VCaP (cell line): ENCODE data around the gene TBC1D10A.
A peak's percentile ranks its signal among the peaks of the same experiment; 100 is the strongest.

Experiments used
- H3K27ac ChIP-seq: fragments of 450-650 bp; 2 replicates; pipeline ENCODE4 v1.5.1; 2017
- TF ChIP-seq, protein P1 (sequence below): fragments of 450-650 bp; conservative IDR thresholded peaks from 2 replicates; pipeline ENCODE4 v1.5.1; 2017; ENCODE audit warnings: mild to moderate bottlenecking, moderate library complexity

Gene TBC1D10A

DNA sequence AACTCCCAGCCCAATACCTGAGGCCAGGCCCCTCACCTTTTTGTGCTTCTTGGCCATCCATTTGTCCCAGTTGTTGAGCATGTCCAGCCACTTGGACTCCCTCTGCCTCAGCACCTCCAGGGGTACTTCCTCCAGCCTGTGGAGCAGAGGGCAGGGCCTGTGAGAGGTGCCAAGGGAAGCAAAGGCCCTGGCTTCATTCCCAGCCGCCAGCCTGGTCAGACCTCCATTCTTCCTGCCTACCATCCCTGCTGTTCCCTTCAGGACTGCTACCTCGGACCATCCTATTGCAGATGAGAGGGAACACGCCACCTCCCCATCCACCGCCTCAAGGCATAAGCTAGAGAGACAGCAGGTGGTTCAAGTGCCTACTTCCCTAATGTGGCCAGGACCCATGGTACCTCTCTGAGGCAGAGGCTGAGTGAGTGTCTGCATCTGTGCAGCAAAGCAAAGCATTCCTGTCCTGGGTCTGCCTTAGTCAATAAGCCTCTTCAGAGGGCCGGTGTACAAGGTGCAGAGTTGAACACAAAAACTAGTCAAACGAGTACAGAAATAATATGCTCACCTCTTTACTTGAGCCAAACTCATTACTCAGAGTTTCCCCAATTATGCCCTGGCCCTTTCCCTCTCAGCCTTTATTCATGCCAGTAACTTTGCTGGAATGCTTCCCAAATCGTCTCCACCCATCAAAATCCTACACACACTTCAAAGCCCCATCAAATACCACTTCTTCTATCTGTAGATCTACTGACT, 22.1 kb downstream of the TBC1D10A start:
- peak overlapping the region; percentile 85 for H3K27ac ChIP-seq
- TF ChIP-seq, protein P1, sequence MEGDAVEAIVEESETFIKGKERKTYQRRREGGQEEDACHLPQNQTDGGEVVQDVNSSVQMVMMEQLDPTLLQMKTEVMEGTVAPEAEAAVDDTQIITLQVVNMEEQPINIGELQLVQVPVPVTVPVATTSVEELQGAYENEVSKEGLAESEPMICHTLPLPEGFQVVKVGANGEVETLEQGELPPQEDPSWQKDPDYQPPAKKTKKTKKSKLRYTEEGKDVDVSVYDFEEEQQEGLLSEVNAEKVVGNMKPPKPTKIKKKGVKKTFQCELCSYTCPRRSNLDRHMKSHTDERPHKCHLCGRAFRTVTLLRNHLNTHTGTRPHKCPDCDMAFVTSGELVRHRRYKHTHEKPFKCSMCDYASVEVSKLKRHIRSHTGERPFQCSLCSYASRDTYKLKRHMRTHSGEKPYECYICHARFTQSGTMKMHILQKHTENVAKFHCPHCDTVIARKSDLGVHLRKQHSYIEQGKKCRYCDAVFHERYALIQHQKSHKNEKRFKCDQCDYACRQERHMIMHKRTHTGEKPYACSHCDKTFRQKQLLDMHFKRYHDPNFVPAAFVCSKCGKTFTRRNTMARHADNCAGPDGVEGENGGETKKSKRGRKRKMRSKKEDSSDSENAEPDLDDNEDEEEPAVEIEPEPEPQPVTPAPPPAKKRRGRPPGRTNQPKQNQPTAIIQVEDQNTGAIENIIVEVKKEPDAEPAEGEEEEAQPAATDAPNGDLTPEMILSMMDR, result no peak

DNA sequence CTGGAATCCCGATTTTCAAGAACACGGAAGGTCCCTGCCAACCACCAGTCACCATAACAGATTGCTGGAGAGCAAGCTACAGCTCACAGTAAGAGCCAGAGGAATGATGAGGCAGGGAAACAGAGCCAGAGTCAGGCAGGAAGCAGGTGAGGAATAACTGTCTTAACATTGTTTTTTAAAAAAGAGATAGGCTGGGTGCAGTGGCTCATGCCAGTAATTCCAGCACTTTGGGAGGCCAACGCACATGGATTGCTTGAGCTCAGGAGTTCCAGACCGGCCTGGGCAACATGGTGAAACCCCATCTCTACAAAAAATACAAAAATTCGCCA, 24.0 kb downstream of the TBC1D10A start:
- TF ChIP-seq, protein P1, result no peak
- peak overlapping the region; percentile 85 for H3K27ac ChIP-seq

DNA sequence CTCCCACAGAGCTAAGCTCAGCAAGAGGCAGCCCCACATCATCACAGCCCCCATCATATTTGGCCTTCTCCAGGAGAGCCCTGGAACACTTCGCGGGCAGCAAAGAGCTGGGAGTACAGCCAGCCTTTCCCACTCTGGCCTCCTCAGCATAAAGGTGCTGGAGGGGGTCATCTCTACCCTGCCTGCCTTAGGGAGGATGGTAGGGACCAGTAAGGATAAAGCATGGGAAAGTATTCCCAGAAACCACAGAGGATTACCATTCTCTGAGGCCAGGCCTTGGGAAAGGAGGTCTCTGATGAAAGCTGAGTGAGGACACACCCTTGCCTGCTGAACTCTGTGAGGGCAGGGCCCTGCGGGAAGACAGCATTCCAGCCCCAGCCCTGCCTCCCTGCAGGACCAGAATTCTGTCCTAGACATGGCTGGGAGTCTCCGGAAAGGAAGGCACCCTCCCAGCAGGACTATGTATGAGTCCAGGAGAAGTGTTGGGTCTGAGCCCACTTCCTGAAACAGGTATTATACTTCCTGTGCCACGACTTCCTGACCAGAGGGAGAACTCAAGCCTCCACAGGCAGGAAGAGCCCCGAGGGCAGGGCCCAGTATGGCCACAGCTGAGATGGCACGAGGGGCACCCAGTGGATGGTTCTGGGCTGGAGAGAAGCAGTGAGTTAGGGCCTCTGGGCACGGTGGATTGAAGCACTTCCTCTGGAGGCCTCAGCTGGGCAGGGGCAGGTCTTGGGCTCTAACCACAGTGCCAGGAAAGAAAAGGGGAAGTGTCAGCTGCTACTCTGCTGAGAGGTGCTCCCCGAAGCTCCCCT, 24.5 kb downstream of the TBC1D10A start:
- H3K27ac ChIP-seq, result peak overlapping the region; percentile 85
- TF ChIP-seq, protein P1, result no peak

DNA sequence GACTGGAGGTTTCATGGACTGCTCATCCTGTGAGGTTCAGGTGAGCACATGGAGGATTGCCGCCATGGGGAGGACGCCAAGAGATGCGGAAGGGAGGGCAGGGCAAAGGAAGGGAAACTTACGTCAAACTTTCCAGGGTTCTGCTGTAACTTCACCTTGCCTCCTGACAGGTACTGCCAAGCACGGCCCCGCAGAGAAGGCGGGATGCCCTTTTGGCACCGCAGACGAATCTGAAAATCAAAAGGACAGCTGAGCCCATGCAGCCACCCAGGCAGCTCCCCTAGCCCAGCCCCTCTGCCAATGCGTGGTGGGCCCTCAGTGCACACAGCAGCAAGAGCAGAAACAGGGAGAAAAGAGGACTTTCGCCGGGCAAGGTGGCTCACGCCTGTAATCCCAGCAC, 27.4 kb downstream of the TBC1D10A start:
- TF ChIP-seq, protein P1, result no peak
- H3K27ac ChIP-seq, result peak overlapping the region; percentile 97

DNA sequence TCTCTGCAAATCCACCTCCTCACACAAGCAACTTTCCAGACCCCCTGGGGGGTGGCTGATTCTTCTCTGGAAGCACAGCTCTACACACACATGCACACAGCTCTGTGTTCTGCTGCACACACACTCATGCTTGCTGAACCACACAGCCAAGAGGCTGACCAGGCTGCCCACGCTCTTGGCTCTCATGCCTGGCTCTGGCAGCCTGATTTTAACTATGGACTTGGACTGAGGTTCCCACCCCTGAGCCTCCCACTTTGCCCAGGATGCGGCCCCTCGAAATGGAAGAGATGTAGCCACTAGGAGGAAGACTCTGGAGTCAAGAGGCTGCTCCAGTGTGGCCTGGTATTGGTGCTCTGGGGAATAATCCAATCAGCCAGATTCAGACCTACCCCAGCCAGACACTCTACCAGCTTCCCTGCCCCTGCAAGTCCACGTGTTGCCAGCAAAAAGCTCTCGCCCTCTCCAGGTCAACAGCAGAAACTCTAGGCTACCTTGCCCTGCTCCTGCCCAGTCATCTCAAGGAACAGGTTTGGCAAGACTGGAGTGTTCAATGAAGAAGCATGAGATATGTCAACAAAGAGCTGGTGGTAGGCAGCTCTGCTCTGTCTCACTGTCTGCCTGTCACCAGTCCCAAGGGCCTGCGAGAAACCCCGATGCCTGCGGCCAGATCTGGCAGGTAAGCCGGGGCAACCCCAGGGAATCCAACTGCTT, 28.6 kb downstream of the TBC1D10A start:
- TF ChIP-seq, protein P1, result peak; percentile 59
- peak overlapping the region; percentile 97 for H3K27ac ChIP-seq

DNA sequence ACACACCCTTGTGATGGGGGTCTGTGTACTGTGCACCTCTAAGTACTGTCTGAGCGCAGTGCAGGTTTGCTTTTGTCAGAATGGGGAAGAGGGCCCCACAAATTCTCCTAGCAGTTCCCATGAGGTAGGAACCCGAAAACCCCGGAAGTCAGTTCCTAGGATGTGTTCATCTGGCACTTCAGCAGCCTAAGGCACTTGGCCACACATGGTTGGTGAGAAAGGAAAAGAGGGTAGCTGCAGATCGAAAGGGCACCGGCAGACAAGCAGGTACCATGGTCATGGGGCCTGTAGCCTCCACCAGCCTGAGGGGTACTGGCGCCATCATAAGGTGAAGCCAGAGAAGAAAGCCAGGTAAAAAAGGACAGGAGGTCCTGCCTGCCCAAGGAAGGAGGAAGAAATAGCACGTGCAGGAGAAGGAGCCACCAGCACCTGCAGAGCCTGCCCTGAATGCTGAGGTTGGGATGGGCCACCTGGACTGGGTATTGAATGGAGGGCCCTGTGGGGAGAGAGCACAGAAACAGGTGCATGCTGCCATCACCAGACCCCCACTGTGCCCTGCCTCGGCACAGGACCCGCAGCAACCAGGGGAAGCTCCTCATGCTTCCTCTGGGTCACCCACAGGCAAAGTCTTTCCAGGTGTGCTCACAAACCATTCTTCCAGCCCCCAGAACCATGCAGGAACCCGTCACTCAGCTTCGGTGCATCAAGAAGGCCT, 29.3 kb downstream of the TBC1D10A start:
- H3K27ac ChIP-seq, result peak overlapping the region; percentile 97

More for the DNA sequence above, 29.3 kb downstream of the TBC1D10A start:
- TF ChIP-seq, protein P1, result no peak
